ES-I3 (cell line): ENCODE measurements around the gene CASD1.
A peak's percentile ranks its signal among the peaks of the same experiment; 100 is the strongest.

Source experiments
- H3K36me3 ChIP-seq: 2 replicates; pipeline ENCODE4 v1.6.1; 2013; ENCODE audit warnings: mild to moderate bottlenecking, low read length, control low read depth, moderate library complexity; ENCODE audit not compliant: insufficient read depth
- H3K4me1 ChIP-seq: 2 replicates; pipeline ENCODE4 v1.6.1; 2013; ENCODE audit warnings: mild to moderate bottlenecking, control low read depth, low read length; ENCODE audit not compliant: insufficient read depth
- H3K9ac ChIP-seq: 2 replicates; pipeline ENCODE4 v1.6.1; 2013; ENCODE audit warnings: low read depth, mild to moderate bottlenecking, low read length, moderate library complexity
- H3K9me3 ChIP-seq: 2 replicates; pipeline ENCODE4 v1.6.1; 2013; ENCODE audit warnings: mild to moderate bottlenecking, low read length, moderate library complexity; ENCODE audit not compliant: control insufficient read depth, insufficient read depth

The CASD1 gene

GRCh38 chr7:94509264-94509886, at the start of gene CASD1:
CASD1 (plus strand) TSS chr7:94509809; CDS start chr7:94510085, 276 bp downstream.
- Histone ChIP-seq H3K9me3 (no peaks in the 10 kb centered on the region), H3K4me1 (peaks cover 9% of the 10 kb centered on the region), H3K36me3 (no peaks in the 10 kb centered on the region), H3K9ac (peak within 1 kb of the TSS; percentile 97)

GRCh38 chr7:94466516-94466915, 43.1 kb upstream of the CASD1 start:
- H3K36me3 ChIP-seq, result no peaks in the 10 kb centered on the region
- H3K9me3 ChIP-seq, result no peaks in the 10 kb centered on the region
- H3K9ac ChIP-seq, result no peak overlapping the region
- no peaks in the 10 kb centered on the region for H3K4me1 ChIP-seq

GRCh38 chr7:94471604-94472003, 38.0 kb upstream of the CASD1 start:
- Histone ChIP-seq H3K4me1 (no peaks in the 10 kb centered on the region), H3K9me3 (no peaks in the 10 kb centered on the region), H3K36me3 (no peaks in the 10 kb centered on the region), H3K9ac (no peak overlapping the region)

GRCh38 chr7:94472608-94473007, 37.0 kb upstream of the CASD1 start:
- Histone ChIP-seq H3K4me1 (no peaks in the 10 kb centered on the region), H3K36me3 (no peaks in the 10 kb centered on the region), H3K9me3 (no peaks in the 10 kb centered on the region), H3K9ac (no peak overlapping the region)

GRCh38 chr7:94476251-94476840, 33.3 kb upstream of the CASD1 start:
- Histone ChIP-seq H3K9ac (no peak overlapping the region), H3K4me1 (no peaks in the 10 kb centered on the region), H3K36me3 (no peaks in the 10 kb centered on the region), H3K9me3 (no peaks in the 10 kb centered on the region)

GRCh38 chr7:94477878-94478277, 31.7 kb upstream of the CASD1 start:
- H3K4me1 ChIP-seq, result no peaks in the 10 kb centered on the region
- H3K9me3 ChIP-seq, result no peaks in the 10 kb centered on the region
- no peak overlapping the region for H3K9ac ChIP-seq
- no peaks in the 10 kb centered on the region for H3K36me3 ChIP-seq

- no peak overlapping the region for H3K9ac ChIP-seq
- H3K4me1 ChIP-seq, result no peaks in the 10 kb centered on the region
- H3K9me3 ChIP-seq, result no peaks in the 10 kb centered on the region
- H3K36me3 ChIP-seq, result no peaks in the 10 kb centered on the region
These were observed 30.9 kb upstream of the CASD1 start for GRCh38 chr7:94478648-94479214.

GRCh38 chr7:94481279-94481678, 28.3 kb upstream of the CASD1 start:
- Histone ChIP-seq H3K9me3 (no peaks in the 10 kb centered on the region), H3K9ac (no peak overlapping the region), H3K4me1 (no peaks in the 10 kb centered on the region), H3K36me3 (no peaks in the 10 kb centered on the region)

GRCh38 chr7:94482796-94483195, 26.8 kb upstream of the CASD1 start:
- no peaks in the 10 kb centered on the region for H3K4me1 ChIP-seq
- H3K36me3 ChIP-seq, result no peaks in the 10 kb centered on the region
- no peaks in the 10 kb centered on the region for H3K9me3 ChIP-seq
- no peak overlapping the region for H3K9ac ChIP-seq

- H3K9ac ChIP-seq, result no peak overlapping the region
These were observed 25.8 kb upstream of the CASD1 start for GRCh38 chr7:94483843-94484242.

GRCh38 chr7:94486216-94486615, 23.4 kb upstream of the CASD1 start:
- Histone ChIP-seq H3K4me1 (no peaks in the 10 kb centered on the region), H3K9me3 (no peaks in the 10 kb centered on the region), H3K9ac (no peak overlapping the region), H3K36me3 (no peaks in the 10 kb centered on the region)

More at GRCh38 chr7:94483843-94484242, 25.8 kb upstream of the CASD1 start:
- no peaks in the 10 kb centered on the region for H3K9me3 ChIP-seq
- no peaks in the 10 kb centered on the region for H3K4me1 ChIP-seq
- H3K36me3 ChIP-seq, result no peaks in the 10 kb centered on the region

GRCh38 chr7:94491410-94491809, 18.2 kb upstream of the CASD1 start:
- Histone ChIP-seq H3K9ac (no peak overlapping the region), H3K4me1 (no peaks in the 10 kb centered on the region), H3K9me3 (no peaks in the 10 kb centered on the region), H3K36me3 (no peaks in the 10 kb centered on the region)

GRCh38 chr7:94492601-94493000, 17.0 kb upstream of the CASD1 start:
- Histone ChIP-seq H3K4me1 (no peaks in the 10 kb centered on the region), H3K9ac (no peak overlapping the region), H3K9me3 (peaks cover 4% of the 10 kb centered on the region; the same call in 1 of the 2 replicates), H3K36me3 (no peaks in the 10 kb centered on the region)

GRCh38 chr7:94497874-94498670, 11.5 kb upstream of the CASD1 start:
- Histone ChIP-seq H3K9ac (no peak overlapping the region), H3K36me3 (no peaks in the 10 kb centered on the region), H3K4me1 (no peaks in the 10 kb centered on the region), H3K9me3 (peaks cover 5% of the 10 kb centered on the region; the same call in 1 of the 2 replicates)
